GM21367 (cell line): ENCODE measurements around the gene SFXN4.
"Not testable (repeated sequence)": the region's sequence is repeated elsewhere in the genome, so short reads cannot be mapped to it uniquely, and the experiment has no call there.

Source experiments
- ATAC-seq: cut with Tn5 transposase; IDR thresholded peaks from one replicate; pipeline ENCODE4 v1.9.1; 2021; ENCODE audit not compliant: unreplicated experiment

The SFXN4 gene

DNA sequence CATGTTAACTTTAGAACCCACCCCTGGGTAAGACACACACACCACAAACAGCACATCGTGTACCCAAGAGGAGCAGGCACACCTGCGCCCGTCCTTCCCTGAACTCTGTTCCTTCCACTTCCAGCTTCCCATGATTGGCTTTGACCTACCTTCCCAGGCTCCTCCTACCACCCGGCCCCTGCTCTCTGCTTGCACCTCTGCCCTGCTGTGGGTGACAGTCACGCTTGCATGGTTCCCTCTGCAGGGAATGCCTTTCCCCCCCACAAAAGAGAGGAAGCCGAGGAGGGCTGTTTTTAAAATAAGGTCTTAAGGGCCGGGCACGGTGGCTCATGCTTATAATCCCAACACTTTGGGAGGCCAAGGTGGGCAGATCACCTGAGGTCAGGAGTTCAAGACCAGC, 16.4 kb downstream of the SFXN4 start:
- no peak for ATAC-seq

DNA sequence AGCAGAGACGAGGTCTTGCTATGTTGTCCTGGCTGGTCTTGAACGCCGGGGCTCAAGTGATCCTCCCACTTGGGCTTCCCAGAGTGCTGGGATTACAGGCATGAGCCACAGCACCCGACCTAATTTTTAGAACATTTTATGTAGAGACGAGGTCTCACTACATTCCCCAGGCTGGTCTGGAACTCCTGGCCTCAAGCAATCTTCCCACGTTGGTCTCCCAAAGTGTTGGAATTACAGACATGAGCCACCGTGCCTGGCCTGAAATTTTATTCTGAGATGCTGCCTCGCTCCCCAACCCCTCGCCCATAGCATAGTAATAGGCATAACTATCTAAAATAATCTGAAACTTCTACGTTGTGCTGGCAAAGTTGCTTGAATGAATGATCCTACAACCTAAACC, 21.9 kb downstream of the SFXN4 start:
- ATAC-seq, result no peak

DNA sequence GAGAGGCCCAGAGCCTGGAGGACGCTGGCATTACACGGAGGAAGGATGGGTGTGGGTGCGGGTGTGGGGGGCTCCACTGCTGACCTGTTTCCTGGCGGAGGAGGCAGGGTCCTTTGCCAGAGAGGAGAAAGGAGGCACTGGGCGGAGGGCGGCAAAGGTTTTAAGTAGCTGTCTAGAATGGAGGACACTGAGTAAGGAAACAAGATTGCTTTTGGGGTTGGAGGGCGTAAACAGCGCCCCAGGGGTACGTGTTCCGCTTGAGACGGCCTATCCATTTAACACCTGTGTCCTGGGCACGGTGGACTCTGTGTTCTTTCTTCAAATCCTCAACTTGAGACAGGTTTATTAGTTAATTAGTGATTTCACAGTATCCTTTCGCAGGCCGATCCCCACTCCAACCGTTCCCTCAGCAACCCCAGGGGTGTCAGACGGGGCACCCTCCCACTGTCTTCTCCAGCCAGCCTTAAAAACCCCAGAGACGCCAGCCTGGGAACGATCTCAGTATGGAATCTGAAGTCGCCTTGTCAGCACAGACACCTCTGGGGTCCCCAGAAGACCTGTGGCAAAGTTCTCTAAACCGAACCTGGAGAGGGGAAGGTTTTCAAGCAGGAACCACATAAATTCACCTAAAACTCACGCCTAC, 24.8 kb downstream of the SFXN4 start:
- no peak for ATAC-seq

DNA sequence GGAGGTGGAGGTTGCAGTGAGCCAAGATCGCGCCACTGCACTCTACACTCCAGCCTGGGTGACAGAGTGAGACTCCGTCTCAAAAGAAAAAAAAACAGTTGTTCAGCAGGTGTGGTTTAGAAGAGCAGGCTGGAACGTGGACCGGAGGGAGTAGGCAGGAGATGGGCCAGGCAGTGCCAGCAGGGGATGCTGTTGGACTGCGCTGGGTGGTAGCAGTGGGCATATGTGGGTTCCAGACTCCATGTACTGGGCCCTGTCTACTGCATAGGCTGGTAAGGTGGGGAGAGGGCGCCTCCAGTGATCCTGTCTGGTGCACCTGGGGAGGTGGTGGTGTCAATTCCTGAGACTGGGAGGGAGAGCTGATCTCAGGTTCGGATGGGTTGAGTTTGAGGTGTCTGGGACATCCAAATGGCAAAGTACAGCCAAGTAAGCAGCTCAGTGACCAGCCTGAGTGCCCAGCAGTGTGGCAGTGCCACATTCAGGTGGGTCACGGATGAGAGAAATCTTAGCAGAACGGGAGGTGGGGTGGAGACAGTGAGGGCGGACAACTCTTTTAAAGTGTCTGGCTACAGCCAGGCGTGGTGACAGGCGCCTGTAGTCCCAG, 25.9 kb downstream of the SFXN4 start:
- no peak for ATAC-seq

DNA sequence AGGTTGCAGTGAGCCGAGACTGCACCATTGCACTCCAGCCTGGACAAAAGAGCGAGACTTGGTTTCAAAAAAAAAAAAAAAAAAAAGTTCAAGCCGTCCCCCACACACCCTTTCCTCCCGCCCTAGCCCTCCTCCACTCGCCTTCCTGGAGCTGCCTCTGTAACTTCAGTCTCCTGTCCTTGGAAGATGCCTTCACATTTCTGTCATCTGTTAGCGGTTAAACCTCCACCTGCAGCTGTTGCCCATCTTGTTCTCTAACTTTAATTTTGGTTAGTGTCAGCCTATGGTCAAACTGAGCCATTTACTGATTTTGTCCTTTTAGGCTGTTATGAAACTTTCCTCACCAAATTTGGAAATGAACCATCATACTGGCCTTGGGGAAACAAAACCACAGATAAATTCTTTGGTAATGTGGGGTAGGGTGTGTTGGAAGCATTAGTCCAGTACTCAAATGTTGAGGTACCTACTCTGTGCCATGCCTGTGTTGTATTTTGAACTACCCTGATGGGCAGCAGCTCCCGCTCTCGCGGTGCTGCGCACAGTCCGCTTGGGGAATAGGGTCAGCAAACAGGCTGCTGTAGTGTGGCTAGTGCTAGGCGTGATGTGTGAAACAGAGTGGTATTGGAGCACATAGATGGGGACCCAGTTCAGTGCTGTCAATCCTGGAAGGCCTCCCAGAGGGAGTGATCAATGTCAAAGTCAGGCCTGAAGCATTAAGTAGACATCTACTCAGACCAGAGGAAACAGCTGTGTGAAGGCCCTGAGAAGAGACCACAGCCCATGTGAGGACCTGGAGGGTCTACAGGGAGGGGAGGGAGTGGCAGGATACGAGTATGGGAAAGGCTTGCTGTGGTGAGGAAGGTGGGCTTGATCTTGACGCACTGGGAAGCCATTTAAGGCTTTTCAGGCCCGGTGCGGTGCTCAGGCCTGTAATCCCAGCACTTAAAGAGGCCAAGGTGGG, 26.9 kb downstream of the SFXN4 start:
- no peak for ATAC-seq

DNA sequence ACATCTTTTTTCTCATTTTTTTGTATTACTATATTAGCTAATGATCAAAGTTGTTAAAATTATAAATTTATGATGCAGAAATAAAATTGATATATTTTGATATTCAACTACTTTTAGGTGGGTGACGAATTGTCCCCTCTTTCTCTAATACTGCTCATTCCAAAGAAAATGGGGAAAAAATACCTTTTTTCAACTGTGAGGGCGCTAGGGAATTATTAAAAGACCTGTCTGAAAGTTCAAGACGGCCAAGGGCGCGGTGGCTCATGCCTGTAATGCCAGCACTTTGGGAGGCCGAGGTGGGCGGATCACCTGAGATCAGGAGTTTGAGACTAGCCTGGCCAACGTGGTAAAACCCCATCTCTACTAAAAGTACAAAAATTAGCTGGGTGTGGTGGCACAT, 27.6 kb downstream of the SFXN4 start:
- not testable (repeated sequence) for ATAC-seq

DNA sequence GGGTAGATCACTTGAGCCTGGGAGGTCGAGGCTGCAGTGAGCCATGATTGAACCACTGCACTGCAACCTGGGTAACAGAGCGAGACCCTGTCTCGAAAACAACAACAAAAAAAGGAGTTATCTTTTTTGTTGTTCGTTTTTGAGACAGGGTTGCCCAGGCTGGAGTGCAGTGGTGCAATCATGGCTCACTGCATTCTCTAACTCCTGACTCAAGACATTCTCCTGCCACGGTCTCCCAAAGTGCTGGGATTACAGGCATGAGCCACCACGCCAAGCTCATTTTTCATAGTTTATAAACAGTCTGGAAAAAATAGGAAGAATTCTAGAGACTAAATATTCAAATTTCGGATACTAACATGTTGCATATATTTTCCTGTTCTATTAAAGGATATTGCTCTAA, 29.4 kb downstream of the SFXN4 start:
- no peak for ATAC-seq

DNA sequence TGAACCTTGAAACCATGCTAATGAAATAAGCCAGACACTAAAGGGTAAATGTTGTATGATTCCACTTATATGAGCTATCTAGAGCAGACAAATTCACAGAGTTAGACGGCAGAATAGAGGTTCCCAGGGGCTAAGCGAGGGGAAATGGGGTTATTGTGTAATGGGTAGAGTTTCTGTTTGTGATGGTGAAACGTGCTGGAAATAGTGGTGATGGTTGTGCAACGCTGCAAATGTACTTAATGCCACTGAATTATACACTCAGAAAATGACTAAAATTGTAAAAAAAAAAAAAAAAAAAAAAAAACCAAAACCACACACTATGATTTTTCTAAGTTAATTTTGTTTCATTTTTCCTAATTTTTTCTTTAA, 30.0 kb downstream of the SFXN4 start:
- ATAC-seq, result no peak

DNA sequence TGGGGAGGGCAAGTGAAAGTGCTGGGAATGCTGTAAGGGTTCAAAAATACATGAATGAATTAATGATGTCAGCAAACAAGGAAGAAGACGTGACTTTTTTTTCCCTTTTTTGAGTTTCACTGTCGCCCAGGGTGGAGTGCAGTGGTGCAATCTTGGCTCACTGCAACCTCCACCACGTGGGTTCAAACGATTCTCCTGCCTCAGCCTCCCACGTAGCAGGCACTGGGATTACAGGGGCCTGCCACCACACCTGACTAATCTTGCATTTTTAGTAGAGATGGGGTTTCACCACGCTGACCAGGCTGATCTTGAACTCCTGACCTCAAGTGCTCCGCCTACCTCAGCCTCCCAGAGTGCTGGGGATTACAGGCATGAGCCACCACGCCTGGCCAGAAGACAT, 31.6 kb downstream of the SFXN4 start:
- no peak for ATAC-seq

DNA sequence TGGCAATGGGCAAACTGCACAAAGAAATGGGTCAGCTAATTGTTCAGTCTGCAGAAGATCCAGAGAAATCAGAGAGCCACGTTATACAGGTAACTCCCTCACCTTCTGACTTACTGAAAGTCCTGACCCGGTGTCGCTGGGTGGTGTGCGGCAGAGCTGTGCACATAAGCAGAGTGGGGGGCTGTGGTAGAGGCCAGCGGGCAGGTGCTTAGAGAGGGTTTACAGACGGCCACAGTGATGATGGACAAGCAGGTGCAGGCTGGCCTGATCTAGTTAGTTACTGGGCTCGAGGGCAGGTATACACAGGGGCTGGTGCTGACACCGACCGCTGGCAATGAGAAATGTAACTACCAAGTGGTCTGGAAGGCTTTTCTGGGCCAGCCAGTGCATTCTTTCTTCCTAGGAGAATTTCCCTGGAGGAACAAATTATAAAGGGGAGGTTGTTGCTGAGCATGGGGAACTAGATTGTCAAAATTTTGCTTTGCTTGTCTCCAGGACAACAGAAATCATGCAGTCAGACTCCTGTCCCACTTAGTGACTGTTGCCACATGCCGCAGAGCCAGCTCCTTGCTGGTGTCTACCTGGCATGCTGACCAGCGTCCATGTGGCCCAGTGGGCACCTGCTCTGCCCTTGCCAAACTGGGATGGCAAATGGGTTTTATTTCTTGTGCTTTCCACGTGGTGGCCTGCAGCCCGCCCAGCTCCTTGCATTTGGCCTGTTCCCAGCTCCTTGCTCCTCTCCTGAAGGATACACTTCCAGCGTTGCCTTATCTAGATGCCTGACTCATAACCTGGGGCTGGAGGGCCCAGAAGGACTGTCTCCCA, 32.8 kb downstream of the SFXN4 start:
- ATAC-seq, result no peak

DNA sequence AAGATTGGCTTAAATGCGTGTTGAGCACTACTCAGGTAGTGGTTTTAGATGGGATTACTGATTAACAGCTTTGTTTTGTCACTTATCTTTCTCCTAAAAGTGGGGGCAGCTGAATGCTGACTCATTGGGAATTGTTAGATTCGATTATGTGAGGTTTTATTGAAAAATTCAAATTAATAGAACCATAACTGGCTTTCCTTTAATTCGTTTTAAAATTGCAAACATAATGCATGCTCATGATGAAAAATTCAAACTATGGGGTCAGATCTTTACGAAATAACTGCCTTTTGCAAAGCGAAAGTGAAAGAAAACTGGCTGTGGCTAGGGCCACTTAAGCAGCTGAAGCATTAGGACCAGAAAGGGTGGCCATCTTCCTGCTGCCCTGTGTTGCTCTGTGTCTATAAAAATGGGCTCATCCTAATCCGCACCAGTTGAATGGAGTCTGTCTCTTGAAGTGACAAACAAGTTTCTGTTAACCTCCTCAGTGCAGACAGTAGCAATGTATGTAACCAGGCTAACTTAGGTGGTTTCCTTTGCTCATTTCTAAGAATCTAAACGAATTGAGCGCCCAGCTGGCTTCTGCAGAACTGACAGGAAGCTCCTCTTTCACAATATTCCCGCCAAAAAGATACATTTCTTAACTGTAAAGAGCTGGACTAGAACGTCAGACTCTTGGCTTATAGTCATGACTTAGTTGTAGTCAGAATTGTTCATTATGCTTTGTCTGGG, 33.8 kb downstream of the SFXN4 start:
- ATAC-seq, result peak; percentile 63

DNA sequence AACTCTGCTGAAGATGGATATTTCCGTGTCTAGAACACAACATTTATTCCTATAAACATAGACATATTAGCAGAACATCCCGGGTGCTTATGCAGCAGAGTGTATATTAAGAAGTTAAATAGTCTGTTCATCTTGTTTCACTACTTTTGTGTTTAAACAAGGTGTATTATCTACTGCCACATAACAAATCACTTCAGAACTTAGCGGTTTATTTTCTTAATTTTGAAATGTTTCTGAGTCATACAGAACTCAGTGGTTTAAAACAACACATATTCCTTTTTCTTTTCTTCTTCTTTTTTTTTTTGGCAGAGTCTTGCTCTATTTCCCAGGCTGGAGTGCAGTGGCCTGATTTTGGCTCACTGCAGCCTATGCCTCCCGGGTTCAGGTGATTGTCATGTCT, 35.8 kb downstream of the SFXN4 start:
- ATAC-seq, result no peak

DNA sequence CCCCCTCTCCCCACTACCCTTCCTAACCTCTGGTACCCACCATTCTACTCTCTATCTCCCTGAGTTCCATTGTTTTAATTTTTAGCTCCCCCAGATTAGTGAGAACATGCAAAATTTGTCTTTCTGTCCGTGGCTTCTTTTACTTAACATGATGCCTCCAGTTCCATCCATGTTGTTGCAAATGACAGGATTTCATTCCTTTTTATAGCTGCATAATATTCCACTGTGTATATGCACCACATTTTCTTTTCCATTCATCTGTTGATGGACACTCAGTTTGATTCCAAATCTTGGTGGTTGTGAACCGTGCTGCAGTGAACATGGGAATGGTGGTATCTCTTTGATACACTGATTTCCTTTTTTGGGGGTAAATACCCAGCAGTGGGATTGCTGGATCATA, 39.6 kb downstream of the SFXN4 start:
- no peak for ATAC-seq

DNA sequence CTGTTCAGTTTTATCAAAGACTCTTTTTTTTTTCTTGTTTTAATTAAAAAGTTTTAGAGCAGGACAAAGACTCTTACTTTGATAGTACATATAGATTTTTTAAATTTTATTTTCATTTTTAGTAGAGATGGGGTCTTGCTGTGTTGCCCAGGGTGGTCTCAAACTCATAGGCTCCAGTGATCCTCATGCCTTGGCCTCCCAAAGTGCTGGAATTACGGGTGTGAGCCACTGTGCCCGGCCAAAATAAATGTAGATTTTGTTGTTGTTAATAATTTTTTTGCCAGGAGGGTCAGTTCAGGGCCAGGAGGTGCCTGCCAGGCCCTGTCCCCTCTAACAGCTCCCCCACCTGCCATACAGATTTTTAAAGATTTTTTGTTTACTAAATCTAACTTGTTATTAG, 44.6 kb downstream of the SFXN4 start:
- no peak for ATAC-seq

DNA sequence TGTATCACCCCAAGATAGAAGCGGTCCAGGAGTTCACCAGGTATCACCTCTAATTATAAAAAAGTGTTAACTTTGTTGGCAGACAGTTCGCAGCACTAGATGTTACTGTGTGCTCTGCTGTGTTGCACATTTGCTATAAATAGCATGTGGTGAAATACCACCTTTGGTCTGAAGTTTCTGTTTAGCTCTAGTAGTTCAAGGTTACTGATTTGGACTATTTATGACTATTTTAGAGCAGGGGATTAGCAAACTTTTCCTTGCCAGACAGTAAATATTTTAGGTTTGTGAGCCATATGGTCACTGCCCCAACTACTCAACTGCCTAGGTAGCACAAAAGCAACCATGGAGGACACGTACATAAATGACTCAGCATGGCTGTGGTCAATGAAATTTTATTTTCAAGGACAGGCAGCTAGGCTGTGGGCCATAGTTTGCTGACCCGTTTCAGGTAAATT, 45.1 kb downstream of the SFXN4 start:
- peak; percentile 91 for ATAC-seq

DNA sequence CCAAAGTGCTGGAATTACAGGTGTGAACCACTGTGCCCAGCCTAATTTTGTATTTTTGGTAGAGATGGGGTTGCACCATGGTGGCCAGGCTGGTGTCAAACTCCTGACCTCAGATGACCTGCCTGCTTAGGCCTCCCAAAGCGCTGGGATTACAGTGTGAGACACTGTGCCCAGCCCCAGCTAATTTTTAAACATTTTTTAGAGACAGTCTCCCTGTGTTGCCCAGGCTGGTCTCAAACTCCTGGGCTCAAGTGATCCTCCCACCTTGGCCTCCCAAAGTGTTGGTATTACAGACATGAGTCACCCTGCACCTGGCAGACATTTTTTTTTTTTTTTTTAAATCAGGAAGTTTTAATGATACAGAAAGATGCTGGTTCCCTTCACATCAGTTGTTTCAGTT, 46.1 kb downstream of the SFXN4 start:
- no peak for ATAC-seq

DNA sequence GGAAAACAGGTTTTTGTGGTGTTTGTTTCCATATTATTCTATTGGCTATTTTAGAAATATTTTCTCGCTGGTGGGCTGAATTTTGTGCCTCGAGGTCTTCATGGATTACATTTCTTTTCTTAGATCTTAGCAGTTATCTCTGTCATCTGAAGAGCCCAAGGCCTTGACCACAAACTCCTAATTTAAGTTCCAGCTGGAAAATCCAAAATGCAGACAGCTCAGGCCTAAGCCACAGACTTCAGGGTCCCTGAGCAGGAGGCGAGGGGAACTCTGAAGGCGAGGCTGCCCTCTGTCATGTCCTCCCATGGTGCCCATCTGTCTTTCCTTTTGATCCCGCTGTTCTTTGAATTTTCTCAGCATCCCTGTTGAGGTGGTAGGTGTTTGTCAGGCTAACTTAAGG, 47.3 kb downstream of the SFXN4 start:
- no peak for ATAC-seq

DNA sequence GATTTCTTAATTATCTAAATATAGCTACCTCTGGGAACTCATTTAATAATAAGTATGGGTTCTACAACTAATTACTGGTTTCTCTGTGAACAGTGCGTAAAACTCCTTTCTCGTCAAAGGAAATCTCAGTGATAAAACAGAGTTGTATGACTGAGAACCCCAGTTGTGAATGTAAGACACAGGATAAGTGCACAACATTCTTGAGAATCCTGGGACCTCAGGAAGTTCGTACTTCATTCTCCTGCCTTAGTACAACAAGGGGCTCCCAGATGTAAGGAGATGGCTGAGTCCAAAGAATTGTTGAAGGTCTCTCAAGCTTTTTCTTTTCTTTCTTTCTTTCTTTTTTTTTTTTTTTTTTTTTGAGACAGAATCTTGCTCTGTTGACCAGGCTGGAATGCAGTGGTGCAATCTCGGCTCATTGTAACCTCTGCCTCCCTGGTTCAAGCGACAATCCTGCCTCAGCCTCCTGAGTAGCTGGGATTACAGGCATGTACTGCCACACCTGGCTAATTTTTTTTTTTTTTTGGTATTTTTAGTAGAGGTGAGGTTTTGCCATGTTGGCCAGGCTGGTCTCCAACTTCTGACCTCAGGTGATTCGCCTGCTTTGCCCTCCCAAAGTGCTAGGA, 49.1 kb downstream of the SFXN4 start:
- no peak for ATAC-seq

DNA sequence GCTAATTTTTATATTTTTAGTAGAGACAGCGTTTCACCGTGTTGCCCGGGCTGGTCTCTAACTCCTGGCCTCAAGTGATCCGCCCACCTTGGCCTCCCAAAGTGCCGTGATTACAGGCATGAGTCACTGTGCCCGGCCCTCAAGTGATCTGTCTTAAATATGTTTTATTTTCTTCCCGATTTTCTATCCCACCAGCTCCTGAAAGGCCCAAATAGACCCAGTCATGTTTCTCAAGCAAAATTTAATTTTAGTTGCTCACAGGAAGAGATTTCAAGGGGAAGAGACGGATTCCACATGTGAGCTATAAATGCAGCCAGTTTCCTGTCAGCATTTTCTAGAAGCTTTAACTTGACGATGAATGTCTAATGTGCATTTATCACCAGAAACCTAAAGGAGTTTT, 49.6 kb downstream of the SFXN4 start:
- ATAC-seq, result no peak
